Mucosa of descending colon (tissue), 3 donors: ENCODE data around the gene FITM1. TPM values are rescaled to one million over a fixed set of nuclear protein-coding genes. Genes with fewer than 3 reads are reported as not detected.
A peak's percentile ranks its signal among the peaks of the same experiment; 100 is the strongest.

Source experiments
- ATAC-seq: fragments of 200-7000 bp; cut with Tn5 transposase; one replicate; pipeline ENCODE4 v1.9.1; 2020; ENCODE audit warnings: mild to moderate bottlenecking, moderate library complexity
- DNase-seq, 3 donors: peaks; one replicate each; pipeline ENCODE4 v3.0.0-alpha.2; 2020
- H3K36me3 ChIP-seq: fragments of 200-600 bp; one replicate; pipeline ENCODE4 v1.8.0; 2021; ENCODE audit warnings: low read depth, mild to moderate bottlenecking
- H3K4me1 ChIP-seq: fragments of 200-600 bp; one replicate; pipeline ENCODE4 v1.8.0; 2021; ENCODE audit warnings: low read depth, mild to moderate bottlenecking
- H3K4me3 ChIP-seq: fragments of 200-600 bp; one replicate; pipeline ENCODE4 v1.8.0; 2021; ENCODE audit warnings: mild to moderate bottlenecking
- H3K9me3 ChIP-seq: fragments of 200-600 bp; one replicate; pipeline ENCODE4 v1.8.0; 2021; ENCODE audit warnings: mild to moderate bottlenecking
- CTCF ChIP-seq: fragments of 200-600 bp; IDR thresholded peaks from one replicate; pipeline ENCODE4 v1.8.0; 2022; ENCODE audit warnings: antibody characterized with exemption, mild to moderate bottlenecking
- intact Hi-C, 2 donors: fragments of 100-400 bp; cut with DNase I in 1 of 2; cut with micrococcal nuclease in 1 of 2; formaldehyde crosslinking; loops; one replicate each; pipeline versions ENCODE4 v1.11.0 to v1.11.1; 2022; cut with DNase I, micrococcal nuclease
- long read RNA-seq, 2 donors: library from polyadenylated mRNA; unstranded; transcript quantifications; one replicate each; pipeline ENCODE4 v2.0.0, GENCODE V29; 2019 to 2021
- total RNA-seq, 3 donors: library from RNA; stranded (reverse); fragmentation: NEBNext Ultra II Directional in 2 of 3; extraction: Animal tissue kit (Norgen Biotek cat#: 25700) in 2 of 3; gene quantifications; one replicate each; pipeline versions ENCODE4 v1.2.1 to v1.2.4, GENCODE V29; 2021 to 2023
- donor health status: DM: no; HTN: no; CAD: no; lungs with moderate emphysema.
- donor health status: DM: no; HTN: no; CAD: no.
- donor health status: DM: no; HTN: yes; CAD: no.

FITM1 gene, protein sequence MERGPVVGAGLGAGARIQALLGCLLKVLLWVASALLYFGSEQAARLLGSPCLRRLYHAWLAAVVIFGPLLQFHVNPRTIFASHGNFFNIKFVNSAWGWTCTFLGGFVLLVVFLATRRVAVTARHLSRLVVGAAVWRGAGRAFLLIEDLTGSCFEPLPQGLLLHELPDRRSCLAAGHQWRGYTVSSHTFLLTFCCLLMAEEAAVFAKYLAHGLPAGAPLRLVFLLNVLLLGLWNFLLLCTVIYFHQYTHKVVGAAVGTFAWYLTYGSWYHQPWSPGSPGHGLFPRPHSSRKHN
- total RNA-seq: 1 to 10 TPM in 2 of 3 donors, under 1 TPM in 1; 0.79 to 1.9 (median 1.3) TPM
- long read RNA-seq, donor 1: 0 reads
- long read RNA-seq, donor 2: 0 reads

DNA sequence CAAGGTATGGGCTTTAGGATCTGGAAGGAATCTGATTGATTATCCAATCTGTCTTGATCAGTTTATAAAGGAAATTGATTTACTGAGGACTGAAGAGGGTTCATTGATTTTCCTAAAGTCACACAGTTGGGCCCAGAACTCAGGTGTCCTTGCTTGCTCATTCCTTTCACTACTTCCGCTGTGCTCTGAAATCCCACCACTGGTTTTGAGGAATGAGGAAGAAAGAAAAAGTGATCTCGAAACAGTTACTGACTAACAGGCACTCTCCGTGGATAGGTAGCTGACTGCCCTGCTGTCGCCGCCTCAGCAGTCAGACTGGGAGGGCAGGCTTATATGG lies at the start of gene FITM1:
Gene FITM1 (plus strand): TSS at position 280 of the 337 bp plus-strand sequence. CDS start 905 bp downstream, outside the sequence.
- Histone ChIP-seq H3K4me3 (no peak within 1 kb of the TSS), H3K36me3 (no peaks in the 10 kb centered on the region), H3K9me3 (no peaks in the 10 kb centered on the region), H3K4me1 (no peaks in the 10 kb centered on the region)
- ATAC-seq: no peak
- DNase-seq: no peak
- intact Hi-C loops: no loop called here
- TF ChIP-seq CTCF: no peak

GRCh38 chr14:24080888-24081738 lies 49.3 kb upstream of the FITM1 start:
- no peak for TF ChIP-seq CTCF
- Histone ChIP-seq H3K4me1 (peaks cover 8% of the 10 kb centered on the region), H3K9me3 (no peaks in the 10 kb centered on the region), H3K4me3 (peak overlapping the region; percentile 28), H3K36me3 (no peaks in the 10 kb centered on the region)
- intact Hi-C loops: no loop called here
- peak; percentile 94 for ATAC-seq
- peak; percentile 85 to 89 (median 88) for DNase-seq

GRCh38 chr14:24081739-24082211 lies 48.7 kb upstream of the FITM1 start:
- Histone ChIP-seq H3K4me1 (peaks cover 8% of the 10 kb centered on the region), H3K9me3 (no peaks in the 10 kb centered on the region), H3K36me3 (no peaks in the 10 kb centered on the region), H3K4me3 (no peak overlapping the region)
- TF ChIP-seq CTCF: no peak
- ATAC-seq (no peak), DNase-seq (no peak)
- intact Hi-C loops: no loop called here

DNA sequence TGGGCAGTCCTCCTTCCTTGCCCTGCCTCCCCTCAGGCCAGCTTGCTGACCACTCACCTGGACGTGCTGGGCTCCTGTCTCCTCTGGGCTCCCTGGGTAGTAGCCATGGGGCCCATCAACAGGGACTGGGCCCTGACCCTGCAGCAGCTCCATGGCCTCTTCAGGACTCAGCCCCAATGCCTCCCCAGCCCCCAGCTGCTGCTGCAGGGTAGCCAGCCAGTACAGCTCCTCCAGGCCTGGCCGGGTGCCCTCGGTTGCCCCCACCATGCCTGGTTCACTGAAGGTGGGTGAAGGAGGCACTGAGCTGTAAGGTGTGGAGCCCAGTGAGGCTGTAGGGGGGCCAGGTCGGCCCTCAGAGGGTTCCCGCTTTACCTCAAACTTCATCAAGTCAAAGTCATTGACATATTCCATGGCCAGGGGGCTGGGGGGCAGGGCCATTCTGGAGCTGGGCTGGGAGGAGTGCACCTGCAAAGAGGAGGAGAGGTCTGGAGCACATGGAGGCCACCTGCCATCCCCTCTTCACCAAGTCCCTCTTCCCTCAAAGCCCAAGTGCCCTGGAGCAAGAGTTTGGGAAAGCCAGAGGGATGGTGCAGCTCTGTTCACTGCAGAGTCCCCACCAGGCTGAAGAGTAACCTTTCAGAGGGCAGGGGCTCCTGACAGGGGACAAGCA lies 47.9 kb upstream of the FITM1 start:
- no peak for TF ChIP-seq CTCF
- ATAC-seq (no peak), DNase-seq (peak in 1 of 3 donors; percentile 36)
- Histone ChIP-seq H3K4me1 (peaks cover 8% of the 10 kb centered on the region), H3K36me3 (no peaks in the 10 kb centered on the region), H3K4me3 (no peak overlapping the region), H3K9me3 (no peaks in the 10 kb centered on the region)
- intact Hi-C loops: no loop called here

- no peak for TF ChIP-seq CTCF
- Histone ChIP-seq H3K36me3 (no peaks in the 10 kb centered on the region), H3K4me1 (peaks cover 8% of the 10 kb centered on the region), H3K9me3 (no peaks in the 10 kb centered on the region), H3K4me3 (no peak overlapping the region)
- ATAC-seq: no peak
- DNase-seq: no peak
- intact Hi-C loops: no loop called here
Observed at GRCh38 chr14:24083462-24083861, 47.0 kb upstream of the FITM1 start.
